Esophagus mucosa (tissue), 1 donor: Measurements from ENCODE around the gene ADORA2A. TPM values are rescaled to one million over a fixed set of nuclear protein-coding genes. Genes with fewer than 3 reads are reported as not detected.
"Not testable (repeated sequence)": the region's sequence is repeated elsewhere in the genome, so short reads cannot be mapped to it uniquely, and the experiment has no call there.

Source experiments
- ATAC-seq: fragments of 200-7000 bp; cut with Tn5 transposase; one replicate; pipeline ENCODE4 v1.9.1; 2020
- total RNA-seq: library from RNA; stranded (reverse); gene quantifications from one replicate; pipeline ENCODE4 v1.2.4, GENCODE V29; 2023
- donor health status: DM: yes; HTN: yes; CAD: no.

The ADORA2A gene
- total RNA-seq, 1 donor from 2014 or later, result not detected

DNA sequence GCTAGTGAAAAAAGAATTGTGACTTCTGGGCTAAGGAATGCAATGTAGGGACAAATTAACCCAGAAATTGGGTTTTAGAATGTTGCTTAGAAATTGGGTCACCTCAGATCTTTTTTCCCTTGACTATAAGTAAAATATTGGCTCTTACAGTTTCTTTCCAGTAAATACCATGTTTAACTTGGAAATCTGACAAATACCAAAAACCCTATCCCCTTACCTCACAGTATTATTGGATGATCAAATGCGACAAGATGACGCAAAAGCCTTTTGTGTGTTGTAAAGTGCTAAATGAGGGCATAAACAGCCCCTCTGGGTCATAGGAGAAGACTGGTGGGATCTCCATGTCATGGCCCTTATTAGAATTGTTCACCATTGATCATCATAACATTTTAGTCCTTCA lies 61.6 kb downstream of the ADORA2A start:
- ATAC-seq, result no peak

DNA sequence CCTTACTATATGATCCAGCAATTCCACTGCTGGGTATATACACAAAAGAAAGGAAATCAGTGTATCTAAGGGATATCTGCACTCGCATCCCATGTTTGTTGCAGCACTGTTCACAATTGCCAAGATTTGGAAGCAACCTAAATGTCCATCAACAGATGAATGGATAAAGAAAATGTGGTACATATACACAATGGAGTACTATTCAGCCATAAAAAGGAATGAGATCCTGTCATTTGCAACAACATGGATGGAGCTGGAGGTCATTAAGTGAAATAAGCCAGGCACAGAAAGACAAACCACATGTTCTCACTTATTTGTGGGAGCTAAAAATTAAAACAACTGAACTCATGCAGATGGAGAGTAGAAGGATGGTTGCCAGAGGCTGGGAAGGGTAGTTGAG lies 62.0 kb downstream of the ADORA2A start:
- ATAC-seq, result not testable (repeated sequence)

Other genes starting within 250 kb of the ADORA2A start
- gene SUSD2, start 246.1 kb upstream of the ADORA2A start, total RNA-seq, result 1.4 TPM
- 5.0 TPM for gene GGT5, start 182.5 kb upstream of the ADORA2A start, total RNA-seq
- 33.4 TPM for gene SPECC1L, start 156.8 kb upstream of the ADORA2A start, total RNA-seq
- 0.12 TPM for gene UPB1, start 67.7 kb downstream of the ADORA2A start, total RNA-seq
- gene GUCD1, start 127.5 kb downstream of the ADORA2A start, total RNA-seq, result 50.1 TPM
- gene SNRPD3, start 128.4 kb downstream of the ADORA2A start, total RNA-seq, result 72.7 TPM
- gene LRRC75B, start 165.5 kb downstream of the ADORA2A start, total RNA-seq, result 5.0 TPM
- gene GGT1, start 175.6 kb downstream of the ADORA2A start, total RNA-seq, result 2.9 TPM